Activated CD8-positive, alpha-beta memory T cell treated with anti-CD3 and anti-CD28 coated beads, Interleukin-2, amount 50 U/mL, for 1 hour (primary cell): ENCODE measurements around the gene PRCD.
"Not testable (repeated sequence)": the region's sequence is repeated elsewhere in the genome, so short reads cannot be mapped to it uniquely, and the experiment has no call there.

Experiments
- DNase-seq: peaks from one replicate; pipeline ENCODE4 v3.0.0-alpha.2; 2020; ENCODE audit errors: extremely low read depth

Gene PRCD

DNA sequence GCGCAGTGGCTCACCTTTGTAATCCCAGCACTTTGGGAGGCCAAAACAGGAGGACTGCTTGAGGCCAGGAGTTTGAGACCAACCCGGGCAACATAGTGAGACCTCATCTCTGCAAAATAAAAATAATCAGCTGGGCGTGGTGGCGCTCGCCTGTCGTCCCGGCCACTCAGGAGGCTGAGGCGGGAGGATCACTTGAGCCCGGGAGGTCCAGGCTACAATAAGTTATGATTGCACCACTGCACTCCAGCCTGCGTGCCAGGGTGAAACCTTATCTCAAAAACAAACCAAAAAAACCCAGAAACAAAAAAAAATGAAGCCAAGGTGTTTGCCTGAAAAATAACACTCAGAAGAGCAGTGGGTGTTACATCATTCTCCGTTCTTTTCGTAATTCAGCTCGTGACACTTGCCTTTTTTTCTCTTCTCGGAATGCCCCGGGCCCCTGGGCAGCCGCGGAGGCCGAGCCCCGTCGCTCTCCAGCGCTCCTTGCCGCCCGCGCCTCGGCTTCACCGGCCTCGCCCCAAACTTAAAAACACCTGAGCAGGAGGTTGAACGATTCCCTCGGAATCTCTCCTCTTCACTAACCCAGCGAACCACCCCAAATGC, 17.0 kb downstream of the PRCD start:
- DNase-seq: no peak

DNA sequence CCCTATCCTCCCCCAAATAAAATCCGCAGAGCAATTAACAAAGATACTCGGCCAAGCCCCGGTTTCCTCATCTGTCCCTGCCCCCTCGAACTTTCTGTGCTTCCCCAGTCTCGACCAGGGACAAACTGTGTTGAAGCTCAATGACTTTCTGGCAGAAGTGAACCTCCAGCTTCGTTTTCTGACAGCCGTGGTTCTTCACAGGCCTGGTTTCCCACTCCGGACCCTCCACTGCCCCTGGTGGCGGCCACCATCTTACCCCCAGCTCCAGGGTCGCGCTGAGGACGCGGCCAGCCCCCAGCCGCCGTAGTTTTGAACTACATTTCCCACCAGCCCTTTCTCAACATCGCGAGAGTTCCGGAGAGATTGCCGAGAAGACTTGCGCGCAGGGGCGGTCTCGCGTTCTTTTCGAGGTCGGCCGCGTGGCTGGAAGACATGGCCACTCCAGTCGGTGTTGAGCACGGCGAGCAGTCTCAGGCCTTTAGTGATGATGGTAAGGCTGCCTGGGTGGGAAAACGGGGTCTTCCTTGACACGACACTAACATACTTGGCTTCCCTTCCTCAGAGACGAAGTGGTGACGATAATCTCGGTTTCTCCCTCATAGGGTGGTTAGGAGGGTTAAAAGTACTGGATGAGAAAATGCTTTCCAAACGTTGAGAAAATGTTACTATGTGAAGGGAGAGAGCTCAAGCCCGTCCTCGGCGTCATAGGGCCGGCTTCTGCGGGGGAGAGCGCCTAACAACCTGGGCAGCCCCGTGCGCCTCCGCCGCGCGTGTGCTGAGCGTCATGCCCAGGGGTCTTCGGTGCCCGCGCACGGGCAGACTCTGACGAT, 17.7 kb downstream of the PRCD start:
- peak; percentile 91 for DNase-seq

DNA sequence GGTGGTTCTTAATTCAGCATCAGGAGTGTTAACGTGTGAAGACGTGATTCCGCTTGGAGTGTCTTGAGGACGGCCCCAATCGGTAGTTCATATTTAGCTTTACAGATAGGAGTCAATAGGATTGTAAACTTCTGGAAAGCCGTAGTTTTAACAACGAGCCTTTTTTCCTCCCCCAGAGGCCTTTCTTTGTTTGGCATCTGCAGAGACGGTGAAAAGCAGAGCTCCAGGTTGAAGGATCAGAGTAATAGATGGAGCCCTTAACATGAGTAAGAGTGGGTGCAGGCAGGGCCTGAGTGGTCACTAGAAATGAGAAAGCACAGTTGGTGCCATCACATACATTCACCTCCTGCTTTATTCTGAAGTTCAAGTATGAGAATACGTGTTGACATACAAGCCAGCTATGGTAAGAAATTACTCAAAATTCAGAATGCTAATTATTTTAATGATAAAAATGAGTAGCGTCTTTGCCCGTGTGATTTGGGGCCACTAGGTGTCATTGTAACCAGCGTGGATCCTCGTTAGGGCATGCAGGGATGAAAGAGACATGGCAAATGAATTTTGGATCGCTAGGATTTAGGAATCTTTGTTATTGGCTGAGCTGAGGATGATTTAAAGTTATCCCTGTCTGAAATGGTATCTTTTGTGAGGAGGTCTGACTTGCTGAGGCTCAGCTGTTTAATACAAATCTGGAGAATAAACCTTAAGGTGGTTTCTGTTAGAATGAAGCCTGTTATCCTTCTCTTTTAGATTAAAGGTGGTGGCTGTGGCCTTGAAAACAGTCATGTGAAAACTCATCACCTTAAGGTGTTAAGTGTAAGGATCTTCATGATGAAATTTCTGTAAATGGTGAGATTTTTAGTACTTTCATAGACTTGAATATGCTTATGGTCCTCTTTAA, 18.6 kb downstream of the PRCD start:
- DNase-seq: no peak

DNA sequence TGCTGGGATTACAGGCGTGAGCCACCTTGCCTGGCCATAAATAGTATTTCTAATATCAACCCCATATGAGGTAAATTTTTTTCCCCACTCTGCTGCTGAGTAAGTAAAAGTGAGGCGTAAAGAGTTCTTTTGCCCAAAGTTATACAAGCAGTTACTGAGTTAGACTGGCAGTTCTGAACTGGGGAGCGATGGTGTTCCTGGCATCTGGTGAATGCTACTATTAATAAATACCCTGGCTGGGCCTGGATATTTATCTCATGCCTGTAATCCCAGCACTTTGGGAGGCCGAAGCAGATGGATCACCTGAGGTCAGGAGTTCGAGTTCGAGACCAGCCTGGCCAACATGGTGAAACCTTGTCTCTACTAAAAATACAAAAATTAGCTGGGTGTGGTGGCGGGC, 19.6 kb downstream of the PRCD start:
- DNase-seq: not testable (repeated sequence)

DNA sequence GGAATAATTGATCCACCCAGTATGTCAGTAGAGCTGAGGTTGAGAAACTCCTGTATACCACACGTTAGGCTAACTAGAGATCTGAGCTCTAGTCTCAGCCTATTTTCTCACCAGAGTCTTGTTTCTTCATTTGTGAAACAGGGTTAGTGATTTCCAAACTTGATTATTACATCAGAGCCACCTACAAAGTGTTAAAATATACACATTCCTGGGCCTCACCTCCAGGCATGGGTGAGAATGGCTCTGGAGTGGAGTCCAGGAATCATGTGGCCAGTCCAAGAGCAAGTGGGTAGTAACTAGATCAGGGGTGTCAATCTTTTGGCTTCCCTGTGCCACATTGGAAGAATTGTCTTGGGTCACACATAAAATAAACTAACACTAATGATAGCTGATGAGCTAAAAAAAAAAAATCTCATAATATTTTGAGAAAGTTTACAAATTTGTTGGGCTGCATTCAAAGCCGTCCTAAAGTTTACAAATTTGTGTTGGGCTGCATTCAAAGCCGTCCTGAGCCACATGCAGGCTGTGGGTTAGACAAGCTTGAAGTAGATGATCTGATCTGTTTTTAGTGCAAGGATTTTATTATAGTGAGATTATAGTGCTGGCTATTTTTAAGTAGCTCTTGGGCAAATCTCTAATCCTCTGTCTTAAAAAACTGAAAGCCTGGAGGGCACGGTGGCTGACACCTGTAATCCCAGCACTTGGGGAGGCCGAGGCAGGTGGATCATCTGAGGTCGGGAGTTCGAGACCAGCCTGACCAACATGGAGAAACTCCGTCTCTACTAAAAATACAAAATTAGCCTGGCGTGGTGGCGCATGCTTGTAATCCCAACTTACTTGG, 20.4 kb downstream of the PRCD start:
- no peak for DNase-seq

DNA sequence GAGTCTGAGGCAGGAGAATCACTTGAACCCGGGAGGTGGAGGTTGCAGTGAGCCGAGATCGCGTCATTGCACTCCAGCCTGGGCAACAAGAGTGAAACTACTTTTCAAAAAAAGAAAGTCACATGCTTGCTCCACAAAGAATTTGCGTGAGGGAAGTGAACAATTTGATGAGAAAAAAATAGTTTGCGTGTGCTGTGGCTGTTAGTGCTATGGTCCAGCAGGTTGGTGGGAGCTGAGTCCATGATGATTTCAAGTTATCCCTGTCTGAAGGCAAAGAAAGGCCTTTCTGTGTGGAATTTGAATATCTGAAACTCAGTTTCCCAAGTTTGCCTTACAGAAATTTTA, 21.0 kb downstream of the PRCD start:
- no peak for DNase-seq

DNA sequence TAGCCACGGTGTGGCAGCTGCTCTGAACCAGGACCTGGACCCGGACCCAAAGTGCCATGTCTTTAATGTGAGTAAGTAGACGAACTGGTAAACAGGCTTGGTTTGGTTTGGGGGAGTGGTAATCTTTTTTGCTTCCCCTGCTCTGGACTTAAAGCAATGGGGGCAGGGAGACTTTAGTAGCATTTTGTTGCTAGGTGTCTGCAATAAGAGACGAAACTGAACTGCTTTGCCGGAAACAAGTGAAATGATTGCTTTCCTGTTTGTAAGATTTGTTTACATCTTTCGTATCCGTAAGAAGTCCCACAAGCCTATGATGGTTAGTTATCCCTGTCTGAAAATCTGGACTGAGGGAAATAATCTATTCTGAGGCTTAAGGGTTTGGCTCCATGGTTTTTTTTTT, 21.5 kb downstream of the PRCD start:
- no peak for DNase-seq

DNA sequence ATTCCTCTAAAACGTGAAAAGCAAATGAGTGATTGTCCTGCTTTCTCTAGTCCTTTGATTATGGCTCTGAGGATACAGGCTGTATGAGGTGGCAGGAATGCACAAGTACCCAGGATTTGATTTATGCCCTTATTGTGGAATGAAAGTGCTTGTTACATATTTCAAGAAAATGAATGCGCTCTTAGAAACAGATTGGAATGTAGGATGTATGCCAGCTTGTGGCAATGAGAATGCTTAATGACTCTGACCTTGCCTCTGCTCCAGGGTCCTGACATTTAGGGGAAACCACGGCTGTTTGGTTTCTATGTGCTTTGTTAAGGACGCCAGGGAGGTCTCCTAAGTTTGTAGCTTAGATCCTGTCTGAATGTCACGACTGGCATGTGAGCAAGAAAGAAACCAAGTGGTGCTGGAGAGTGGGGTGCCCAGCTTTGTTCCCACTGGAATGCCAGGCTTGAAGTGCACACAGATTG, 22.0 kb downstream of the PRCD start:
- DNase-seq: no peak

DNA sequence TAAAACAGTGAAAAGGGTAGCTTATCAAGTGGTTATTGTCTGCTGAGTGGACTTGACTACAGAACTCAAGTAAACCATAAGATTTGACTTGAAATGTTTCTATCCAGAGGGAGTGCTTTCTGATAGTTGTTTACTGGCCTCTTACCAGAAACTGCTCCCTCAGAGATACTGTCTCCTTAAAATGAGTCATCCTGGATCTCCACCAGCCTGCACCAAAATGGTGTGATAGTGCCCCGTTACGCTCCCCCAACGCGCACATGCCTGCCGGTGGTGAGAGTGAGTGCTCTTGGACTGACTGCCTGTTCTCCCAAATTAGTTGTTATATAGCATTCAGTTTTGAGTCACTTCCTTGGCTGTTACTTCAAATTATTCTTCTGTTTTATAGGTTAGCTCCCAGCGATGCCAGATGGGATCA, 22.9 kb downstream of the PRCD start:
- no peak for DNase-seq

DNA sequence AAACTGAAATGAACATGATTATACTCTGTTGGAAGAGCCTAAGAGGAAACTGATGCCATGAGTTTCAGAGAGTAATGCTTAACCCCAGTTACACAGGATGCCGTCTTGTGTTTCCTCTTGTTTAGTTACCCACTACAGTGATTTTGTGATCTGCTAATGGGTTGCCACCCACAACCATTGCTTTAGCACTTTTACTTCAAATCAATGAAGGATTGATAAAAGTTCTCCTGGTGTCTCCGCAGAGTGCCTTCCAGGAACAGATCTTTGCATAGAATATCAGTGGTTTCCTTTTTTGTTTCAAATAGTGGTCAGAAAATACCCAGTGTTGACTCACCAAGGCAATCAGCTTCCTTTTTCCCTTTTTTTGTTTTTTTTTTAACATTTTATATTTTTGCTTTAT, 23.5 kb downstream of the PRCD start:
- not testable (repeated sequence) for DNase-seq

DNA sequence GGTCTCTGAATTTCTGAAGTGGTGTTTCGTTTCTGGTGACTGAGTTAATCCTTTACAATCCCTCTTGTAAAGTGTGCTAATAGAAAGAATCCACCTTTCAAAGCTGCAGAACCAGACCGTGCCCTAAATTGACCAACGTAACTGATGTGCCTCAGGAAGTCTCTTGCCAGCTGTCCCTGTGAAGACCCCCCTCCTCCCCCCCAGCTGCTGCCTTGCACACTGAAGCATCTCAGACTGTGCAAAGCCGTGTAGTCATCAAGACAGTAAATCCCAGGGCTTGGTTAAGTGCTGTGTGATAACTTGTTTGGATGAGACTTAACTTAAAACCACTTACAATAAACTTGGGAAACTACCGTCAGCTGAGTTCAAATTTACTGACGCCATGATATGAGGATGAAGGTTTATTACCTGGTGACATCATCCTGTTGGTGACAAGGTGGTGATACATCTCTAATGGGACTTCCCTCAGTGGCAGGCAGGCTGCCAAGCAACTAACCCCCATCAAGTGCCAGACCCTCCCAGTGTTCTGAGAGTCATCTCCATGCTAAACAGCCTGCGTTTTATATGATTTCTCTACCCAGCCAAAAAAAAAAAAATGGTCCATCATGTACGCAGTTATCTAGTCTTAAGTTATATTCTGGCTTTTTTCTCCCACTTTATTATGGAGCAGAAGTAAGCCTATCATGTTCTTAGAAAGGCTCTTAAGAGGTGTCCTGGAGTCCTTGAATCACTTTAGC, 25.3 kb downstream of the PRCD start:
- not testable (repeated sequence) for DNase-seq

DNA sequence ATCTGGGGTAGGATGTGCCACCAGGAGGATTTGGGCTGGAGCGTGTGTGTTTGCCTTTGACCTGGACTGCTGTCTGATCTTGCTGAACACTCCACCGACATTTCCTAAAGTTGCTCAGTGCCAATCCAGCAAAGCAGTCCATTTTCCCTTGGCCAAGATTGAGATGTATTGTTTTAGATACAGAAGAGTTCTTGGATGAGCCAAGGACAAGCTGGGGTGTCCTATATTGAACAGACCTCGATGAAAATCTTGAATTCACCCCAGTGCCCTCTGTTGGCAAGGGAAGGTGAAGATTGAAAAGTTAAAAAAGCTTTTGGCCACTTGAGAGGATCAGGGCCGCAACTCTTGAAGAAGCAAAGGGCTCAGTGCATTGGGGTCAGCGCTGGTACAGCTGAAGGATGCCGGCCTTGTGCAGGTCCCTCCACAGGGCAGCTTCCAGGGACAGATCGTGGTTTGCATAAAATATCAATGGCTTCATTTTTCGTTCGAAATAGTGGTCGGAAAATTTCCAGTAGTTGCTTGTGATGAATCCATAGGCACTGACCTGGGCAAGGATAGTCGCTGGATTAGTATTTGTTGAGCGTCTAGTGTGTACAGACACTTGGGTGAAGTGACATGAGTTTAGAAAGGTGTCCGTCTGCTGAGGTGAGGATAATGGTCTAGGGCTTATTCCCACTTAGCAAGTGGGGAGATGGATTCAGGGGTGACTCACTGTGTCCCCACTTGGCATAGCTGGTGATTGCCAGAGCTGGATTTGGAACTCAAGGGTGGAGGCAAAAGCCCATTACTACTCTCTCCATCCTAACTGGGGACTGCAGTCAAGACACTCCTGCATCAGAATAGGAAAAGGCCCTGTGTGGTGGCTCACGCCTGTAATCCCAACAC, 26.1 kb downstream of the PRCD start:
- no peak for DNase-seq

DNA sequence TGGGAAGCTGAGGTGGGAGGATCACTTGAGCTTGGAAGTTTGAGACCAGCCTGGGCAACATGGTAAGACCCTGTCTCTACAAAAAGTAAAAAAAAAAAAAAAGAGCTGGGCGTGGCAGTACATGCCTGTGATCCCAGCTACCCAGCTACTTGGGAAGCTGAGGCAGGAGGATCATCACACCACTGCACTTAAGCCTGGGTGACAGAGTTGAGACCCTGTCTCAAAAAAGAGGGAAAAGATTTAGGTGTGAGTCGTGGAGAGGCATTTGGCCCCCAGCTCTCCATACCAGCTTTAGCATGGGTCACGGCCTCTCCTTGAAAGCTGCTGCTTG, 26.7 kb downstream of the PRCD start:
- no peak for DNase-seq

DNA sequence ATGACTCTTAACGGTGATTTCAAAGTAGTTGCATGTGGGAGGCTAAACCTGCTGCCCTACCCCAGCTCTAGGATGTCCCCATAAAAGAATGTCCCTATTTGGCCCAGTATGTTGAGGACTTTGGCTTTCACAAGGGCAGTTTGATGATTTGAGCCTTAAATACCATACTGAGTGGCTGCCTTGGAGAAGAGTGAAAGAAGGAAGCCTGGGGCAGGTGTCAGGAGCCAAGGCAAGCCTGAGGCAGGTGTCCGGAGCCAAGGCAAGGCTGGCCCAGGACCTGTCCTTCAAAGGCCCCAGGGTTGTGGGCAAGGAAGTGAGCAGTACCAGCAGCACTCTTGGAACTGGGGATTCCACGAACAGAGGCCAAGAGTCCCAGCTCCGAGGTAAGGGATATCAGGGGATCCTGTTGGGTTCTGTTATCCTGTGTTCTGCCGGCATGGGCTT, 27.2 kb downstream of the PRCD start:
- DNase-seq: no peak

DNA sequence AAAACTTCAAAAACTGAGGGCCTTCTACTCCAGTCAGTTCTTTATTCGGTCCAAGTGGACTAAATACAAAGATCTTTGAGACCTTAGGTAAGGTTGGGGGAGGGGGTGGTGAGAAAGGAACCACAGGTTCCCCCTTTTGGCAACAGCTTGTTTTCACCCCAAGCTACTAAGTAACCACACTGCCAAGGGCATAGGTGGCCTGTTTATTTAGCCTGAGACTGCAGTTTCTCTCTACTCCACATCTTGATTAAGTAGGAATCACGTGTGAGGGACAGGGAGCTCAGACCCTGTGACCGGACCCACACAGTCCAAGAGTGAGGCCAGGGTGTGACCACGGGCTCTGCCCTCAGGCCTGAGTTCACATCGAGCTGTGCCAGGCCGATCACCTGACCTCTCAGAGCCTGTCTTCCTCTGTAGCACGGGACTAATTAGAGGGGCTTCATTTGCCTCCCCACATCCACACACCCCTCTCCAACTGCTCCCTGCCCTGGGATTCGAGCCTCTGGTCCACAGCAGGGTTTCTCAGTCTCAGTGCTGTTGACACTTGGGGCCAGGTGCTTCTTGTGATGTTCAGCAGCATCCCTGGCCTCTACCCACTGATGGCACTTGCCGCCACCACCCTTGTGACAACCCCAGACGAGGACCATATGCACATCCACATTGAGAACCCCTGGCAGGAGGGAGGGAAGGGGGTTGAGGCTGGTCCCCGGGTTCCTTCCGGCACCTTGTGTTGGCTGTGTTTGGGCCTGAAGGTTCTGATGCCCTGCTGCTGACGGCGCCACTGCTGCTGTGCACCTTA, 28.0 kb downstream of the PRCD start:
- DNase-seq: no peak

DNA sequence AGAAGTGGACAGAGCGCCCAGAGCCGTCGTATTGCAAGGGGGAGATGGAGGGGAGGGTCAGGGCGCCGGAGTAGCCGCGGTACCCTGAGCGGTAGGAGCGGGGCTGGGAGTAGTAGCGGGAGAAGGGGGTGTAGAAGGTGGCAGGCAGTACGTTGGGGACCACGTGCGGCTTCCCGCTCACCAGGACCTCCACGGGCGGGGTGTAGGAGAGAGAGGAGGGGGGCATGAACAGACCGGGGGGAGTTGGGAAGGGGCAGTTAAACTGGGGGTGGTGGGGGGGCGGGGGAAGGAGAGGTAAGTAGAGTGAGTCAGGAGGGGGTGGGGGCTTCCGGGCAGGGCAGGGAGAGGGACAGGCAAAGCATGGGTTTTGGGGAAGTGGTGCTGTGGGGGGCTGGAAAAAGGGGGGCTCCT, 29.0 kb downstream of the PRCD start:
- no peak for DNase-seq

DNA sequence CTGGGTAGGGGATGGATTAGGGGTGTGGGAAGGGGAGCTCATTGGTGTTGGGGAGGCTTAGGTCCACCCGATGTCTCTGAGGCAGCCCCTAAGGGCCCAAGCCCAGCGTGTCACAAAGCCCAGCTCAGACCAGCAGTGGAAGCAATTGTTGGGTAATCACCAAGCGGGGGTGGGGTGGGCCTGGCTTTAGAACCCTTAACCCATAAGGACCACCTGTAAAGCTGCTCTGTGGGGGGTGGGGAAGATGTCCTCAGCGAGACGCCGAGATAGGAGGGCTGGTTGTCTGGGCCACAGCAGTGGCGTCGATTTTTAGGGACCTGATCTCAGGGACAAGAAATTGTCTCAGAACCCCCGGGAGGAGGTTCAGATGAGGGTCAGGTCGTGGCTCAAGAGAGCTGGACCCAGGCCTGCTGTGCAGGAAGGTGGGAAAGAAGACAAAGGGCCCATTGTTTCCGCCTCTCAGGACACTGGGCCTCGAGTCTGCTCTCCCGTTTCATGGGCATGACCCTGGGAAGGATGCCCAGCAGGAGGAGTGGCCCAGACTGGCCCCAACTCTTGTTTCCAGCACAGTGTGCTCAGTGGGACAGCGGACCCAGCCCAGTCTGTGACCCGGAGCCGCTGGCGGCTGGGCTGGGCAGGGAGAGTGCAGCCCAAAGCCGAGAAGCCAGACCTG, 29.9 kb downstream of the PRCD start:
- DNase-seq: no peak

DNA sequence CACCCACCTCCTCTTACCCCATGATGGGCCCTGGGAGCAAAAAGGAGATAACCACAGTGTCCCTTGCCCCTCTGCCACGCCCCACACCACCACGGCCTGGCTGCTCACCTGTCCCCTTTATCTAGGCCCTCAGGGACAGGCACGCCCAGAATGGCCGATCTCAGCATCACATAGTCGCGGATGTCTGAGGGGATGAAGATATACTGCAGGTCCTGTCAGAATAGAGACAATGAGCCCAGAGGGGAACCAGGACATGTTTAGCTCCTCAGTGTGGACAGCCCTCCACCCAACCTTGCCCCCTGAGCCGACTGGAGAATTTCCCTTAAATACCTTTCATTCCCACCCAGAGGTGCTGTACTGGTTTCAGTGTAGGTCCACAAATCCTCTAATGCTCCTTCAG, 30.6 kb downstream of the PRCD start:
- DNase-seq: no peak
